Thoracic aorta (tissue), 2 donors: ENCODE results near the gene TAPT1. TPM values are rescaled to one million over a fixed set of nuclear protein-coding genes. Genes with fewer than 3 reads are reported as not detected.
A peak's percentile ranks its signal among the peaks of the same experiment; 100 is the strongest.

Experiments used
- ATAC-seq: fragments of 150-250 bp; one replicate; pipeline ENCODE4 v1.8.0; 2017; ENCODE audit warnings: low read depth; ENCODE audit not compliant: insufficient number of reproducible peaks, low FRiP score
- DNase-seq: peaks from one replicate; pipeline ENCODE4 v3.0.0-alpha.2; 2020; ENCODE audit warnings: low spot score
- H3K27ac ChIP-seq, 2 donors: fragments of 200-600 bp; sonication (generic); 1 replicate in 1 of 2; 2 replicates in 1 of 2; pipeline ENCODE4 v1.5.1; 2016; ENCODE audit warnings: mild to moderate bottlenecking in 2 of 2, moderate library complexity in 2 of 2
- H3K27me3 ChIP-seq: fragments of 200-600 bp; sonication (generic); replicated peaks from 2 replicates; pipeline ENCODE4 v1.6.0; 2016; ENCODE audit warnings: mild to moderate bottlenecking; ENCODE audit not compliant: insufficient read depth
- H3K36me3 ChIP-seq: fragments of 200-600 bp; sonication (generic); one replicate; pipeline ENCODE4 v1.5.1; 2016
- H3K4me1 ChIP-seq, 2 donors: fragments of 200-600 bp; sonication (generic); 1 replicate in 1 of 2; 2 replicates in 1 of 2; pipeline versions ENCODE4 v1.5.1 to v1.6.0; 2016; ENCODE audit warnings: low read depth in 2 of 2, mild to moderate bottlenecking in 1 of 2; ENCODE audit not compliant: control insufficient read depth in 1 of 2
- H3K4me3 ChIP-seq: fragments of 200-600 bp; sonication (generic); 2 replicates; pipeline ENCODE4 v1.5.1; 2016; ENCODE audit warnings: mild to moderate bottlenecking
- H3K9me3 ChIP-seq: fragments of 200-600 bp; sonication (generic); 2 replicates; pipeline ENCODE4 v1.5.1; 2016
- total RNA-seq, 2 donors: library from RNA; depleted of rRNA; stranded (reverse); fragments of >200 nt; gene quantifications; one replicate each; pipeline versions ENCODE4 v1.1.0 to v1.2.3, GENCODE V29; 2016
- TF ChIP-seq, protein P1 (sequence below): fragments of 200-600 bp; sonication (generic); IDR thresholded peaks from one replicate; pipeline ENCODE4 v1.5.1; 2019; ENCODE audit warnings: antibody characterized with exemption

The TAPT1 gene
- total RNA-seq, 2 donors from 2014 or later = 34.4 to 36.0 TPM

DNA sequence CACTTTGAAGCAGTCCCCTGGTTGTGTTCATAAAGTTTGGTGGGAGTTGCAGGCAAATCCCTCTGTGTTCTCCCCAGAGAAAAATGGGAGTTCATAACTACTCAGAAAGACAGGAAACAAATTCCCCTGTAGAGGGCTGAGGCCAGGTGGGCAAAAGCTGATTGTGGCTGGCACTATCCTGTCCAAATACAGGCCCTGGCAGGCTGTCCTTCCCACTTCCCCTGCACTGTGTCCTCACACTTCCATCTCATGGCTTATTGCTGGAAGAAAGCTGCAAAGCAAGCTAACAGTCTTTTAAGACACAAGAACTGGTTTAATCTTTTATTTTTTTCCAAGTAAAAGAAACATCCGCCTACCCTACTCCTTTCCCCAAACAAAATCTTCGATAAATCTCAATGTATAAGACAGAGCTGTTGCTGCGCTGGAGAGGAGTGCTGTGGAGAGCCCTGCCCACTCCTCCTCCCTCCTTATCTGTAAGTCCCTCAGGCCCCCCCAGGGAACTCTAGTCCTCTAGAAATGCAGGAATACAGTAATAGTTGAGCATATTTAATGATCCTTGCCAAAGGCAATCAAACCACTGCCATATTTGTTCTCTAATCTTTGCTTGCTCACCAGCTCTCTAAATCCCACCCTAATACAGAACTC is 14.0 kb downstream of the TAPT1 start:
- H3K27me3 ChIP-seq = no peaks in the 10 kb centered on the region
- DNase-seq (no peak), ATAC-seq (no peak)
- H3K4me3 ChIP-seq = no peak overlapping the region
- peaks cover 4 to 30% of the 10 kb centered on the region in 2 donors for H3K4me1 ChIP-seq
- TF ChIP-seq, protein P1, sequence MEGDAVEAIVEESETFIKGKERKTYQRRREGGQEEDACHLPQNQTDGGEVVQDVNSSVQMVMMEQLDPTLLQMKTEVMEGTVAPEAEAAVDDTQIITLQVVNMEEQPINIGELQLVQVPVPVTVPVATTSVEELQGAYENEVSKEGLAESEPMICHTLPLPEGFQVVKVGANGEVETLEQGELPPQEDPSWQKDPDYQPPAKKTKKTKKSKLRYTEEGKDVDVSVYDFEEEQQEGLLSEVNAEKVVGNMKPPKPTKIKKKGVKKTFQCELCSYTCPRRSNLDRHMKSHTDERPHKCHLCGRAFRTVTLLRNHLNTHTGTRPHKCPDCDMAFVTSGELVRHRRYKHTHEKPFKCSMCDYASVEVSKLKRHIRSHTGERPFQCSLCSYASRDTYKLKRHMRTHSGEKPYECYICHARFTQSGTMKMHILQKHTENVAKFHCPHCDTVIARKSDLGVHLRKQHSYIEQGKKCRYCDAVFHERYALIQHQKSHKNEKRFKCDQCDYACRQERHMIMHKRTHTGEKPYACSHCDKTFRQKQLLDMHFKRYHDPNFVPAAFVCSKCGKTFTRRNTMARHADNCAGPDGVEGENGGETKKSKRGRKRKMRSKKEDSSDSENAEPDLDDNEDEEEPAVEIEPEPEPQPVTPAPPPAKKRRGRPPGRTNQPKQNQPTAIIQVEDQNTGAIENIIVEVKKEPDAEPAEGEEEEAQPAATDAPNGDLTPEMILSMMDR = no peak
- no peaks in the 10 kb centered on the region for H3K36me3 ChIP-seq
- no peak overlapping the region for H3K27ac ChIP-seq
- H3K9me3 ChIP-seq = no peaks in the 10 kb centered on the region

DNA sequence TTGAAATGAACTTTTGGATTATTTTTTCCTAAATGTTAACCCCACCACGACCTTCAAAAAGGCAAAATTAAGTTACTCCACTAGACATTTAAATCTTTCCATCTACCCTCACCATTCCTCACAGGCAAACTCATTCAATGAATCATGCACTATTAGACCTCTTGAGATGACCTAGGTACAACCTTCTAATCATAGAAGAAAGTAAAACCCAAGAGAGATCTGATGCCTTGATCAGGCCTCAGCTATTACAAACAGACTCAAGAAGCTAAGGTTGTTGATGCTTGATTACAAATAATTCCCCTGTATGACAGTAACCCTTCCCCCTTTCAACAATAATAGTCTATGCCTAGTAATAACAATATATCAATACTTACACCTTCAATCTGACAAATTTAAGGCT is 18.9 kb downstream of the TAPT1 start:
- H3K27ac ChIP-seq = no peak overlapping the region
- H3K9me3 ChIP-seq = no peaks in the 10 kb centered on the region
- no peak overlapping the region for H3K4me3 ChIP-seq
- TF ChIP-seq, protein P1 = no peak
- H3K36me3 ChIP-seq = no peaks in the 10 kb centered on the region
- DNase-seq (no peak), ATAC-seq (no peak)
- no peaks in the 10 kb centered on the region for H3K27me3 ChIP-seq
- peaks cover 3 to 44% of the 10 kb centered on the region in 2 donors for H3K4me1 ChIP-seq

DNA sequence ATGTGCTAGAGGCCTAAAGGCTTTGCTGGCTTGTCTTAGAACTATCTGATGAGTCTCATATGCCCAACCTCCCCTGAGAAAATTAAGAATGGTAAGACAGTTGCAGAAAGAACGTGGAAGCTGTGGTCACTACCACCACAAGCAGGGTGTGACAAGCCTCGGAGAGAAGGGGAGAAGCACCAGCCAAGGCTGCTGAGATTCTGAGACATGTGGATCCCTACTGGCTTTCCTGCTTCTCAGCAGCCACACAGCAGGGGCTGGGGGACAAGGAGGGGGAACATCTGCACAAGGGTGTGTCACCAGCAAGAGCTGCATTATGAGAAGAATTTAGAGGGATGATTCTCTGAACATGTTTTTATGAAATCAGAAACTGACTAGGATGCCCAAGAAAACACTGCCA is 19.4 kb downstream of the TAPT1 start:
- no peaks in the 10 kb centered on the region for H3K9me3 ChIP-seq
- no peak overlapping the region for H3K27ac ChIP-seq
- TF ChIP-seq, protein P1 = no peak
- peaks cover 3 to 38% of the 10 kb centered on the region in 2 donors for H3K4me1 ChIP-seq
- no peaks in the 10 kb centered on the region for H3K27me3 ChIP-seq
- no peak overlapping the region for H3K4me3 ChIP-seq
- DNase-seq = no peak
- no peak for ATAC-seq
- peaks cover under 1% of the 10 kb centered on the region for H3K36me3 ChIP-seq

DNA sequence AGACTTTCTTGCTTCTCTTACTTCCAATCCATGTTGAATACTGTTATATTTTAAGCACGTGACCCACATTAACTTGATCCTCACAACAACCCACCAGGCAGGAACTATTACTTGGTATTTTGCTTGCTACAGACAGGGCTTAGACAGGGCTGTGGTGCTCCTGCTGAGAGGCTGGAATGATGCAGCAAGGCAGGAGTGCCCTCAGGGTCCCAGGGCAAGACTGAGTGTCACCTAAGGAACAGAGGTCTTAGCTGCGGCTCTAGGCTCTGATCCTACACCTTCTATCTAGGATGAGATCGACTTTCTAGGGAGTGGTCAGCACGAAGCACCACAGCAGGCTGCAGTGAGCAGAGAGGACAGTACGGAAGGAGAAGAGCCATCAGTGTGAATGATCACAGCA is 20.0 kb downstream of the TAPT1 start:
- no peak overlapping the region for H3K27ac ChIP-seq
- DNase-seq (no peak), ATAC-seq (no peak)

DNA sequence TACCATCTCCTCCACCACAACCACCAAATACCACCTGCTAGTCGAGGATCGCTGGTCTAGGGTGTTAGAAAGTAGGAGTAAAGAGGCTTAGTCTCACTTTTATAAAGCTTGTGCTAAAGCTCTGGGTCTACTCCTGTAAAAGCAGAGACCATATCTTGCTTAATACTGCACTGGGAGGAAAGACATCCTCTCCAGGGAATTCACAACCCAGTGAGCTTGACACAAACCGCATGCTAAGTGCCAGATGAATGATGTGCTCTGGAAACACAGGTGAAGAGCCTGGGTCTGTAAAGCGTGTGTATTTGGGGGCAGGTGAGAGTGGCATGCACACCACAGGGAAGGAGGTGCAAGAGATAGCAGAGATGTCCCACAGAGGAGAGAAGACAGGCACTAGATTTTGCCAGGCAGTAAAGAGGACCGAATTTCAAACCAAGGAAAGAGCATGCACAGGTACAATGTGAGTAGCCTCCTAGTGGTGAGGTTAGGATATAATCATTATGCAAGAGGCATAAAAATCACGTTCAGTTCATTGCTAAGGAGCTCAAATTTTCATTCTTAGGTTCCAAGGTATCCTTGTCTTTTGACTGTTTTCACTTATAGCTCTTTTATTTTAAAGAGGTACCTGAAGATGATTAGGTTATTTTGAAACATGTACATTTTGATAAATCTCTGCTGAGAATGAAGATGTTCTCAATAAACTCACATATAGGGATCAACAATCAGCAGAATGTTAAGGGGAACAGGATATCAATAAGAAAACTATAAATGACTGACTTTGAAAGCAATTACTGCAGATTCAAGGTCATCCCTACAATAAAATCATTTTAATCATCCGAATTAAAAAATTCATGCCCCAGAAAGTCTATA is 20.7 kb downstream of the TAPT1 start:
- no peak for ATAC-seq
- peaks cover 3 to 36% of the 10 kb centered on the region in 2 donors for H3K4me1 ChIP-seq
- TF ChIP-seq, protein P1 = peak; percentile 58

More for the DNA sequence above, 20.0 kb downstream of the TAPT1 start:
- no peaks in the 10 kb centered on the region for H3K9me3 ChIP-seq
- H3K36me3 ChIP-seq = peaks cover 5% of the 10 kb centered on the region
- TF ChIP-seq, protein P1 = no peak
- peaks cover 3 to 36% of the 10 kb centered on the region in 2 donors for H3K4me1 ChIP-seq
- no peak overlapping the region for H3K4me3 ChIP-seq
- no peaks in the 10 kb centered on the region for H3K27me3 ChIP-seq

More for the DNA sequence above, 20.7 kb downstream of the TAPT1 start:
- no peak for DNase-seq
- Histone ChIP-seq H3K27ac (no peak overlapping the region), H3K27me3 (no peaks in the 10 kb centered on the region), H3K36me3 (peaks cover 5% of the 10 kb centered on the region), H3K9me3 (no peaks in the 10 kb centered on the region), H3K4me3 (no peak overlapping the region)
